Head of caudate nucleus (tissue), 42 donors: ENCODE measurements around the gene KCNE4.
A peak's percentile ranks its signal among the peaks of the same experiment; 100 is the strongest.

Source experiments
- DNase-seq, 42 donors: peaks; one replicate each; pipeline versions ENCODE4 v3.0.0 to v3.0.0-alpha.2; 2020 to 2021; ENCODE audit warnings: mixed read lengths in 7 of 42
- intact Hi-C: fragments of 100-400 bp; cut with DNase I; formaldehyde crosslinking; loops from one replicate; pipeline ENCODE4 v1.15.0; 2022

The KCNE4 gene

DNA sequence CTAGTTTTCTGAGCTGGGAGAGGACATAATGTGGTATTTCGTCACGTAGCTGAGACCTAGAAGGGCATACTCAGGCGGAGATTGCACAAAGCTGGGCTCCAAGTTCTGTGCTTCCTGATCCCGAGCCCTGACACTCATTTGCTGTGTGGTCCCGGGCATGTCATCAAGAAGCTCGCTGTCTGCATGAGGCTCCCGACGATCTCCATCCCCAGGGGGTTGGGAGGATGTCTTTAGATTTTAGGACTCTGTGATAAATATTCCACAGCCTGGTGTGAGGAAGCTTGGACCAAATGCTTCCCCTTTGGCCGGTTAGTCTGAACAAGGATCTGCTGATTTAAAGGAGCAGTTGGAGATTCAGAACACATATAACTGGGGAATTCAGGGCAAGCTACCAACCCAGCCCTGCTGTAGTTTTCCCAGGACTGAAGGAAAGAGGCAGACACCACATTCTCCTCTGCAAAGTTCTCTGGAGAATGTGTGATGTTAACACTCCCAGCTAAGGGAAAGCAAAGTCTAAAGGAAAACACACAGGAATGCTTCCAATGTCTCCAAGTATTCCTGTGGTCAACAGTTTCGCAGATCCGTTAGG is 2.3 kb downstream of the KCNE4 start:
- no peak for DNase-seq
- intact Hi-C loops, result no loop called here

DNA sequence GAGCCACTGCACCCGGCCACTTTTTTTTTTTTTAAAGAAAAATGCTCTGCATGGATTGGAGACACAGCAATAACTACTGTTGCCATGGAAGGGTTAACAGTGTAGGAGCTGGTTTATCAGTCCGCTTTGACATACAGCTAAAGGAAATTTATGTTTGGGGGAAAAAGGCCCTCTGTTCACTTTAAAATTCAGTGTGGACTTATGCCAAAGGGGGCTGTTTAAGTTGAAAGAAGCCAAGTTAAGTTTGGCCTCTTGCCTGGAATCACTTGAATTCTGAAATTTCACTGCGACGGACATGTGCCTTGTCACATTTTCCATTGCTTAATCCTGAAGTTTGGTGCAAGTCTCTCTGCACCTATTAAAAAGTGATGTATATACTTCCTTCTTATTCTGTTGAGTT is 3.1 kb downstream of the KCNE4 start:
- DNase-seq, result no peak
- intact Hi-C loops, result no loop called here

DNA sequence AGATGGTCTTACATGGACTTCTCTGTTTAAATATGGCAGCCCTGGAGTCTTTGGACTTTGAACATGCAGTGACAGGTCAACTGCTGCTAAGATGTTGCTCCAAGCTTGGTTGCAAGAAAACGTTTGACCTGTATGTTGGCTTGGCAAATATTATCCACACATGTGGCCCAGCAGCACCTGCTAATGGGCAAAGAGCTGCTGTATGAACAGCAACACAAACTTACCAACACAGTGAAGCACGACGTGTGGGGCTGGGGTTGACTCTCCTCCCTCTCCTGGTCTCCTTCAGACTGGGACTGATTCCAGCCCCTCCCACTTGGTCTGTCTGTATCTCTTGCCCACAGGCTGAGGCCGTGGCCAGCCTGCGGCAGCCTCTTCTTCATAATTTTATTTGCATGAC is 3.8 kb downstream of the KCNE4 start:
- intact Hi-C loops, result no loop called here
- DNase-seq, result no peak

DNA sequence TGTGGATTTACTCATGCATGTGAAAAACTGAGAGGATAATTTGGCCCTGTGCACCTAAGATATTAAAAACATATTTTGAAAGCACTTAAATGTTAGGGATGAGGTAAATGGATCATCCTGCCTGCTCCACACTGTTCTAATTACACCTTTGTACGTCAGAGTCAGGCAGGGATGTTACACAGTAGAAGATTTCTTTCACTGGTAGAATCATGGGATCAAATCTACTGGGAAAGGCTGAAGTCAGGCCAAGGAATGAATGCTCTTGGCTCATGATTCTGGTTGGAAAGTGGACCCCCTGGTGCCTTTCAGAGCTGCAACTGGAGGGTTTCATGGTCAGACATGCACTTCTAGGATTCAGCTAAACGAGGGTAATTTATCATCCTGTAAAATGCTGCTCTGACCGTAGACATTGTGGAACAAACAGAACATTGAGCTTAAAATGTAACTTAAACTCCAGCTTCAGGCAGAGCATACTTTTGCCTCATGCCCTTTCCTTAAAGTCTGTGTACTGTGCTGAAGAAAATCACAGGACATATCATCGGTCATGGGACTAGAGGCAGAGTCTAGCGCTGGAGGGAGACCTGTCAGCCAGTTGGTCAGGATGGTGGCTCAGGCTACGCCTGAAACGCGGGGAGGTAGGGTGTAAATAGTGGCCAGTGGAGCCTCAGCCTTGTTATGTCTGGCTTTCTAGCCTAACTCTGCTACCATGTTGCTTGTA is 4.9 kb downstream of the KCNE4 start:
- no peak for DNase-seq
- intact Hi-C loops, result no loop called here

DNA sequence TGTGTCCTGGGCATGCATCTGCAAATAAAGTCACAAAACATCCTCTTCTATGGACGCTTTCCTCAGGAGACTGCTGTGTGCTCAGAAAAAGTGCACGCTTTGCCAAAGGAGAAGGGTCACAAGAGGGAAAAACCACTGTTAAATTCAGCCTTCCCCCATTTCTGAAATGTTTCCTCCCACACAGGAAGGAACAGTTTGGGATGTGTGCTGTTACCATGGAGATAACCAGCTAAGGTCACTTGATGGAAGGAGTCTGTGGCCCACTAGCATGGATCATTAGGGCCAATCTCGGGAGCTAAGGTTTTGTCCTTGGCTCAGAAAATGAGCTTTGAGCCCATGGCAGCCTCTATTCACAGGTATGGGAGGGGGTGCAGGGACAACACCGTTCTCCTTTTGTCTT is 5.6 kb downstream of the KCNE4 start:
- intact Hi-C loops, result no loop called here

GRCh38 chr2:223058952-223059716 is 7.1 kb downstream of the KCNE4 start:
- intact Hi-C loops, result no loop called here
- no peak for DNase-seq

More for the DNA sequence above, 5.6 kb downstream of the KCNE4 start:
- no peak for DNase-seq

GRCh38 chr2:223060201-223060825 is 8.3 kb downstream of the KCNE4 start:
- DNase-seq, result peak in 15 of 42 donors; percentile 15 to 71 (median 36)
- intact Hi-C loops, result no loop called here

DNA sequence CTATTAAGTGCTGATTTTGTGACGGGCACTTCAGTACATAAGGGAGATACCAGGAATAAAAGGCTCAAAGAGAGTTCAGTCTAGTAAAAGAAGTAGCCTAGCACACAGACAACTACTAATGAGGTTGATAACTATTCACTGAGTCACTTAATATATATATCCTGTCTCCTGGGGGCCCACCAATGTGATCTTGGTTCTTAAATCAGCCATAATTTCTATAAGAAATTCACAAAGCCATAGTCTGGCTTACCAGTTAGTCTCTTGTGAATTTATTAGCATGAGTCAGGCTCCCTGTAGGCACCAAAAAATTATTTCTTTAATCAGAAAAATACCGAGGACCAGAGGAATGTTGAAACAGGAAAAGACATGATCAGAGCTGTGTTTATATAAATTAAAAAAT is 10.4 kb downstream of the KCNE4 start:
- DNase-seq, result no peak
- intact Hi-C loops, result no loop called here

- intact Hi-C loops, result no loop called here
- no peak for DNase-seq
Measured at GRCh38 chr2:223065107-223065506, 13.1 kb downstream of the KCNE4 start.

DNA sequence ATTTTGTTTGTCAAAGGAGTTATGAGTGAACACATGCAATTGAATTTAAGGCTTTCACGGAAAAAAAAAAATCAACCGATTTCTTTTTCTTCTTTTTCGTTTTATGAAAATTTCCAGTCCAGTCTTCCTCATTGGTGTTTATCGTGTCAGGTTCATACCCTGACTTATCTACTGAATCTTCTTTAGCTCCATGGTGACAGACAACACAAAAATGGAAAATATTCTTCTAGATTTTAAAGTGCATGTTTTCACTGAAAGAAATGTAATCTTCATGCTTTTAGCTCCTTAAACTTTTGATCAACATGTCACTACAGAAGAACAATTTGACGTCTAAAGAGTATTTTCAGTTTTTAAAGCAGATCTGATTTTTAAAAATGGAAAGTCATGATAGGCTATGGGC is 14.7 kb downstream of the KCNE4 start:
- no peak for DNase-seq
- intact Hi-C loops, result no loop called here

GRCh38 chr2:223068071-223068470 is 16.1 kb downstream of the KCNE4 start:
- no peak for DNase-seq
- intact Hi-C loops, result no loop called here

GRCh38 chr2:223069465-223069864 is 17.5 kb downstream of the KCNE4 start:
- intact Hi-C loops, result no loop called here
- DNase-seq, result no peak

- intact Hi-C loops, result no loop called here
- DNase-seq, result no peak
Measured at GRCh38 chr2:223069988-223070387, 18.0 kb downstream of the KCNE4 start.

DNA sequence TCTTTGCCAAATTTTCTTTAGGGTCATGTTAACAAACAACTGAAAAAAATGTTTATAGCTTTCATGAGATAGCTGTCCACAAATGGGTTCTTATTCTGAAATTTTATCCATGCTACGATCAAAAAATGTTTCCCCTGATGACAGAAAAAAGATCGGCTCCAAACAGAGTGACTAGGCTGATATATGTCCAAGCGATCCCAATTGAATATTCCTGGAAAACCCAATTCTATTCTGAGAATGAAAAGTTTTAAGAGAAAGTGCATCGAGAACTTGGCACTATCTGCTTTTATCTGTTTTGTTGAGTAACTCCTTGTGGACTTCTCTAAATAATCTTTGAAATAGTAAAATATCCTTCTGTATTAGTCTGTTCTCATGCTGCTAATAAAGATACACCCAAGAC is 19.1 kb downstream of the KCNE4 start:
- DNase-seq, result no peak
- intact Hi-C loops, result no loop called here

GRCh38 chr2:223072826-223073225 is 20.8 kb downstream of the KCNE4 start:
- intact Hi-C loops, result no loop called here
- DNase-seq, result no peak

DNA sequence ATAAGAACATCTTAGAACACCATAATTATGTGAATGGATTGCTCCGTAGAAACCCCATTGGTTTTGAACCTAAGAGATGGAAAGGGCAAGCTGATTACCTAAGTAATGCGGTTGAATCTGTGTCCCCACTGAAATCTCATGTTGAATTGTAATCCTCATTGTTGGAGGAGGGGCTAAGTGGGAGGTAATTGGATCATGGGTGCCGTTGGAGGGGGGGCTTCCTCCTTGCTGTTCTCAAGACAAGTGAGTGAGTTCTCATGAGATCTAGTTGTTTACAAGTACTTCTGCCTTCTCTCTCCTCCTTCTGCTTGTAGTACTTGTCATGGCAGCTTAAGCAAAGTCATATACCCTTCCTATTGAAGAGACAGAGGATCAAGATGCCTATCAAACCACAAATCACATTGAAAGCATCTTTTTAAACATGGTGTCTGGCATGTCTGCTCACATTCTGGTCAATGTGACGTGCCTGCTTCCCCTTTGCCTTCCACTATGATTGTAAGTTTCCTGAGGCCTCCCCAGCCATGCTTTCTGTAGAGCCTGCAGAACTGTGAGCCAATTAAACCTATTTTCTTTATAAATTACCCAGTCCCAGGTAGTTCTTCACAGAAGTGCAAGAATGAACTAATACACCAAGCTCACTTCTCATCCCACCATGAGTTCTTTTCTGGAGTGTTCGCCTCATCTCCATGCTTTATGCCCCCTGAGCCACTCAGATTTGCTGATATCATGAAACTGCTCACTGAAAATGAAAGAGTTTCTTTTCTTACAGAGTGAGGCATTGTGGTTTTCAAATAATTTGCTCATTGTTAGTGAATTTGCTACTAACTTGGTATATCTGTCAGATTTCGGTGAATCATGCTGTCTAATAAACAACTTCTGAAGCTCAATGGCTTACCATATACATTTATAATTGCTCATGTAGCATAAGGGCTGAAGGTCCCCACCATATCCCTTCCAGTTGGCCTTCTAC is 23.6 kb downstream of the KCNE4 start:
- no peak for DNase-seq
- intact Hi-C loops, result no loop called here

GRCh38 chr2:223076573-223076972 is 24.6 kb downstream of the KCNE4 start:
- intact Hi-C loops, result no loop called here
- DNase-seq, result no peak

- no peak for DNase-seq
- intact Hi-C loops, result no loop called here
Measured at GRCh38 chr2:223078482-223078881, 26.5 kb downstream of the KCNE4 start.

DNA sequence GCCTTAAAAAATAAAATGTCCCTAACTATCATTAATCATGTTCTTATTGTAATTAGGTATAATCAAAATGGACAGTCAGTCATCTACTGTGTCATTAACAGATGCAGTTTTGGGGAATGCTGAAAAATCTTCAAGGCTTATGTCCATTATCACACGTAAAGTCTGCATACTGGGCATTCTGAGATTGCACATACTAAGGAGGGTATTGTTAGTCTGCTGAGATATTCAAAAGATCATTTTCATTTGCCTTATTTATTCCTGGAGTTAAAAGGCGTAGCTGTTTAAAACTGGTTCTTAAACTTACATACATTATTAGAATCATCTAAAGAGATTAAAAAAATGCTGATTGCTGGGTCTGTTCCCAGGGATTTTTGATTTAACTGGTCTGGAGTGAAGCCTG is 27.4 kb downstream of the KCNE4 start:
- intact Hi-C loops, result no loop called here
- no peak for DNase-seq
